ENCODE measurements around the gene DISP3.

DNA sequence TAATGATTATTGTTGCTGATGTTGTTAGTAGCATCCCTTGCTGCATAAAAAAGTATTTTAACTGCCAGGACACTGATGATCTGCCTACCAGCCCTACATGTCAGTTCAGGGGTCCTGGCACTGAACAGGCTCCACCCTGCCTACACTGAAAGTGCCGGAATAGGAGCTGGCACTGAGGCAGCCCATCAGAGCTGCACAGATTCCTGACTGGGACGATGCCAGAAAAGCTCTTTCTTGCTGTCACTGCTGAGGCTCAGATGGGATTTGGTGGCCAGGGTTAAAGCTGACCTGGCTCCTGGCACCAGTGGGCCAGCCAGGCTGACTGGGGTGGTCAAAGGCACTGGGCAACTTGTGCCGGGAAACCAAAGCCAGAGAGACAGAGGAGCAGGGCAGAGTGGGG is 6.2 kb upstream of the DISP3 start:
- TF ChIP-seq, protein P1, sequence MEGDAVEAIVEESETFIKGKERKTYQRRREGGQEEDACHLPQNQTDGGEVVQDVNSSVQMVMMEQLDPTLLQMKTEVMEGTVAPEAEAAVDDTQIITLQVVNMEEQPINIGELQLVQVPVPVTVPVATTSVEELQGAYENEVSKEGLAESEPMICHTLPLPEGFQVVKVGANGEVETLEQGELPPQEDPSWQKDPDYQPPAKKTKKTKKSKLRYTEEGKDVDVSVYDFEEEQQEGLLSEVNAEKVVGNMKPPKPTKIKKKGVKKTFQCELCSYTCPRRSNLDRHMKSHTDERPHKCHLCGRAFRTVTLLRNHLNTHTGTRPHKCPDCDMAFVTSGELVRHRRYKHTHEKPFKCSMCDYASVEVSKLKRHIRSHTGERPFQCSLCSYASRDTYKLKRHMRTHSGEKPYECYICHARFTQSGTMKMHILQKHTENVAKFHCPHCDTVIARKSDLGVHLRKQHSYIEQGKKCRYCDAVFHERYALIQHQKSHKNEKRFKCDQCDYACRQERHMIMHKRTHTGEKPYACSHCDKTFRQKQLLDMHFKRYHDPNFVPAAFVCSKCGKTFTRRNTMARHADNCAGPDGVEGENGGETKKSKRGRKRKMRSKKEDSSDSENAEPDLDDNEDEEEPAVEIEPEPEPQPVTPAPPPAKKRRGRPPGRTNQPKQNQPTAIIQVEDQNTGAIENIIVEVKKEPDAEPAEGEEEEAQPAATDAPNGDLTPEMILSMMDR (IDR thresholded peaks at IDR 0.05; ENCODE audit: borderline replicate concordance, extremely low read depth, low read length, poor library complexity, severe bottlenecking), result no peak
- TF ChIP-seq EZH2 (IDR thresholded peaks at IDR 0.05; ENCODE audit: borderline replicate concordance, low read depth, low read length, severe bottlenecking), result no peak

Data from DND-41 (cell line).